Brain microvascular endothelial cell (primary cell): ENCODE measurements around the gene DENND4B.
A peak's percentile ranks its signal among the peaks of the same experiment; 100 is the strongest.

Experiments used
- DNase-seq: peaks from one replicate; pipeline ENCODE4 v3.0.0-alpha.2; 2020
- H3K27ac ChIP-seq: fragments of 250-450 bp; sonication (Bioruptor Pico); 2 replicates; pipeline ENCODE4 v1.5.1; 2020; ENCODE audit warnings: mild to moderate bottlenecking, moderate library complexity
- H3K27me3 ChIP-seq: fragments of 250-450 bp; sonication (Bioruptor Pico); replicated peaks from 2 replicates; pipeline ENCODE4 v1.5.1; 2020; ENCODE audit warnings: mild to moderate bottlenecking
- H3K36me3 ChIP-seq: fragments of 250-450 bp; sonication (Bioruptor Pico); replicated peaks from 2 replicates; pipeline ENCODE4 v1.5.1; 2020; ENCODE audit warnings: mild to moderate bottlenecking
- H3K4me3 ChIP-seq: 2 replicates; pipeline ENCODE4 v1.5.1; 2011; ENCODE audit warnings: low read depth, mild to moderate bottlenecking, control low read depth, low read length, moderate library complexity
- CTCF ChIP-seq: IDR thresholded peaks from 2 replicates; pipeline ENCODE4 v1.5.1; 2011; ENCODE audit warnings: low read depth, mild to moderate bottlenecking, moderate library complexity, low read length, control low read depth, inconsistent platforms; ENCODE audit errors: missing control alignments
- in situ Hi-C: cut with HindIII; loops from 2 replicates; pipeline ENCODE4 v1.10.0; 2017; ENCODE audit warnings: low sequenced_read_pairs, low pct_ligation_motif_present

DENND4B gene

GRCh38 chr1:153929426-153929825, 17.1 kb downstream of the DENND4B start:
- Histone ChIP-seq H3K27ac (no peak overlapping the region), H3K27me3 (no peaks in the 10 kb centered on the region), H3K4me3 (no peak overlapping the region), H3K36me3 (peaks cover 23% of the 10 kb centered on the region)
- TF ChIP-seq CTCF: no peak
- in situ Hi-C loops: no loop called here
- DNase-seq: no peak

- Histone ChIP-seq H3K27me3 (no peaks in the 10 kb centered on the region), H3K27ac (no peak overlapping the region), H3K36me3 (peaks cover 17% of the 10 kb centered on the region), H3K4me3 (no peak overlapping the region)
- no peak for TF ChIP-seq CTCF
- DNase-seq: no peak
- in situ Hi-C loops: no loop called here
Observed at GRCh38 chr1:153928791-153929341, 17.7 kb downstream of the DENND4B start.

GRCh38 chr1:153928245-153928644, 18.3 kb downstream of the DENND4B start:
- no peak for DNase-seq
- no peak for TF ChIP-seq CTCF
- H3K4me3 ChIP-seq: no peak overlapping the region
- peaks cover 14% of the 10 kb centered on the region for H3K36me3 ChIP-seq
- in situ Hi-C loops: no loop called here
- no peaks in the 10 kb centered on the region for H3K27me3 ChIP-seq
- no peak overlapping the region for H3K27ac ChIP-seq

- Histone ChIP-seq H3K4me3 (no peak overlapping the region), H3K36me3 (peaks cover 2% of the 10 kb centered on the region), H3K27ac (no peak overlapping the region), H3K27me3 (no peaks in the 10 kb centered on the region)
- in situ Hi-C loops: no loop called here
- TF ChIP-seq CTCF: no peak
- no peak for DNase-seq
Observed at GRCh38 chr1:153926405-153926804, 20.1 kb downstream of the DENND4B start.

- peak; percentile 100 for DNase-seq
- Histone ChIP-seq H3K4me3 (peak within 1 kb of the TSS; percentile 87), H3K27ac (peak within 1 kb of the TSS; percentile 52), H3K36me3 (no peaks in the 10 kb centered on the region), H3K27me3 (no peaks in the 10 kb centered on the region)
- TF ChIP-seq CTCF: no peak
- in situ Hi-C loops: no loop called here
Observed at GRCh38 chr1:153922972-153923925, 23.3 kb downstream of the DENND4B start, which contains the start of gene GATAD2B. Gene GATAD2B (minus strand): TSS chr1:153922972. CDS start chr1:153828347, 94,625 bp downstream.
